ENCODE results near the gene LRFN4. TPM values are rescaled to one million over a fixed set of nuclear protein-coding genes. Genes with fewer than 3 reads are reported as not detected.

Gene LRFN4
- total and polyA plus RNA-seq, 2 of the 13 experiments (the other 11 are each of a cell fraction or from before 2014, with no cell fraction given): 1.3 to 6.8 TPM

GRCh38 chr11:66861038-66861773, 4.3 kb downstream of the LRFN4 start:
- Histone ChIP-seq H3K9ac (ENCODE audit: insufficient read depth, low read depth, low read length) (no peak overlapping the region), H3K9me3 (ENCODE audit: low read length) (no peaks in the 10 kb centered on the region), H3K79me2 (ENCODE audit: insufficient read depth, low read length) (no peaks in the 10 kb centered on the region), H3K4me1 (ENCODE audit: insufficient read depth, low read length) (no peaks in the 10 kb centered on the region), H3K27me3 (ENCODE audit: control insufficient read depth in 1 of 2, insufficient read depth in 2 of 2, low read length in 2 of 2) (no peaks in the 10 kb centered on the region), H2AFZ (ENCODE audit: low read length) (no peak overlapping the region), H4K20me1 (ENCODE audit: insufficient read depth, low read length) (no peaks in the 10 kb centered on the region), H3K4me3 (replicated peaks in 1 of 3; ENCODE audit: insufficient read depth in 1 of 3, low read depth in 2 of 3, low read length in 3 of 3) (no peak overlapping the region), H3K27ac (ENCODE audit: extremely low read length, insufficient read depth, low read length) (no peak overlapping the region), H3K4me2 (ENCODE audit: low read depth, low read length) (no peak overlapping the region), H3K36me3 (replicated peaks in 1 of 2; ENCODE audit: control insufficient read depth in 1 of 2, insufficient read depth in 2 of 2, low read length in 2 of 2) (peaks cover 17 to 20% of the 10 kb centered on the region in 2 experiments; a peak in 3 of 5 replicates)
- no peak for DNase-seq (ENCODE audit: low spot score)
- BruUV-seq (replicated peaks): no TSS peak
- TF ChIP-seq AGO2 (optimal IDR thresholded peaks at IDR 0.05; ENCODE audit: low read depth, low read length) (peak; percentile 31), SP4 (CRISPR knock-in tag; IDR thresholded peaks at IDR 0.05) (no peak)
- no peak for ATAC-seq
- ChIA-PET CTCF (ENCODE audit: low intra/inter-chr PET ratio, low total read pairs) (no interaction called here), POLR2A (no interaction called here)
- in situ Hi-C loops (cut with HindIII; ENCODE audit: extremely low pct_ligation_motif_present, low pct_unique_long_range_greater_than_20kb): no loop called here
- no peak for FAIRE-seq
- 98% methylated on average over 17 of the region's 32 CpGs for WGBS (ENCODE audit: low lambda C conversion rate)
- intact Hi-C loops (cut with micrococcal nuclease; ENCODE audit: unreplicated experiment): no loop called here

- H3K4me1 ChIP-seq (ENCODE audit: insufficient read depth, low read length): no peaks in the 10 kb centered on the region
- in situ Hi-C loops (cut with HindIII; ENCODE audit: extremely low pct_ligation_motif_present, low pct_unique_long_range_greater_than_20kb): no loop called here
- no peaks in the 10 kb centered on the region for H3K79me2 ChIP-seq (ENCODE audit: insufficient read depth, low read length)
- FAIRE-seq (no peak), DNase-seq (ENCODE audit: low spot score) (no peak), ATAC-seq (no peak)
- no peak overlapping the region for H3K4me2 ChIP-seq (ENCODE audit: low read depth, low read length)
- no peak overlapping the region for H2AFZ ChIP-seq (ENCODE audit: low read length)
- H4K20me1 ChIP-seq (ENCODE audit: insufficient read depth, low read length): no peaks in the 10 kb centered on the region
- no peak overlapping the region for H3K27ac ChIP-seq (ENCODE audit: extremely low read length, insufficient read depth, low read length)
- no TSS peak for BruUV-seq (replicated peaks)
- ChIA-PET POLR2A (no interaction called here), CTCF (ENCODE audit: low intra/inter-chr PET ratio, low total read pairs) (no interaction called here)
- TF ChIP-seq ZNF337 (CRISPR knock-in tag; IDR thresholded peaks at IDR 0.05; ENCODE audit: borderline replicate concordance, low read depth) (no peak), RBM22 (optimal IDR thresholded peaks at IDR 0.05; ENCODE audit: low read length) (peak; percentile 41)
- intact Hi-C loops (cut with micrococcal nuclease; ENCODE audit: unreplicated experiment): no loop called here
- H3K27me3 ChIP-seq (ENCODE audit: control insufficient read depth in 1 of 2, insufficient read depth in 2 of 2, low read length in 2 of 2): no peaks in the 10 kb centered on the region
- H3K36me3 ChIP-seq (replicated peaks in 1 of 2; ENCODE audit: control insufficient read depth in 1 of 2, insufficient read depth in 2 of 2, low read length in 2 of 2): peaks cover 20 to 25% of the 10 kb centered on the region in 2 experiments; a peak in 4 of 5 replicates
- H3K9ac ChIP-seq (ENCODE audit: insufficient read depth, low read depth, low read length): no peak overlapping the region
- WGBS (ENCODE audit: low lambda C conversion rate): 96% methylated on average over 17 of the region's 30 CpGs
- H3K4me3 ChIP-seq (replicated peaks in 1 of 3; ENCODE audit: insufficient read depth in 1 of 3, low read depth in 2 of 3, low read length in 3 of 3): no peak overlapping the region
- no peaks in the 10 kb centered on the region for H3K9me3 ChIP-seq (ENCODE audit: low read length)
Measured at GRCh38 chr11:66861774-66862558, 5.1 kb downstream of the LRFN4 start.
